Progenitor cell of endocrine pancreas (in vitro differentiated cells): Measurements from ENCODE around the gene IVL. TPM values are rescaled to one million over a fixed set of nuclear protein-coding genes. Genes with fewer than 3 reads are reported as not detected.

ENCODE experiments used
- DNase-seq: peaks from one replicate; pipeline ENCODE4 v3.0.0; 2021; ENCODE audit warnings: low spot score; ENCODE audit not compliant: unreplicated experiment
- H3K27ac Mint-ChIP-seq: 2 replicates; pipeline ENCODE4 v1.8.0; 2021; ENCODE audit warnings: mild to moderate bottlenecking, moderate library complexity, mixed read lengths
- H3K27me3 Mint-ChIP-seq: 2 replicates; pipeline ENCODE4 v1.8.0; 2021; ENCODE audit warnings: mixed read lengths
- H3K36me3 Mint-ChIP-seq: 2 replicates; pipeline ENCODE4 v1.8.0; 2022; ENCODE audit warnings: mixed read lengths; ENCODE audit not compliant: insufficient read depth
- H3K4me1 Mint-ChIP-seq: 2 replicates; pipeline ENCODE4 v1.8.0; 2021; ENCODE audit warnings: low read depth, mixed read lengths
- H3K4me3 Mint-ChIP-seq: 2 replicates; pipeline ENCODE4 v1.8.0; 2021; ENCODE audit warnings: low read depth, mild to moderate bottlenecking, moderate library complexity, mixed read lengths
- H3K9me3 Mint-ChIP-seq: 2 replicates; pipeline ENCODE4 v1.8.0; 2021; ENCODE audit warnings: low read depth, mixed read lengths
- CTCF ChIP-seq: fragments of 200-600 bp; sonication (generic); IDR thresholded peaks from one replicate; pipeline ENCODE4 v1.5.0; 2021; ENCODE audit warnings: antibody characterized with exemption, mild to moderate bottlenecking; ENCODE audit not compliant: unreplicated experiment
- total RNA-seq: library from RNA; stranded (reverse); gene quantifications from 2 replicates; pipeline ENCODE4 v1.2.1, GENCODE V29; 2021

Gene IVL
- total RNA-seq, 1 donor from 2014 or later: not detected

- no peaks in the 10 kb centered on the region for H3K27me3 Mint-ChIP-seq
- H3K4me1 Mint-ChIP-seq: peaks cover 2% of the 10 kb centered on the region
- H3K36me3 Mint-ChIP-seq: no peaks in the 10 kb centered on the region
- H3K9me3 Mint-ChIP-seq: peaks cover 27% of the 10 kb centered on the region
- H3K27ac Mint-ChIP-seq: no peak overlapping the region
- no peak for TF ChIP-seq CTCF
- no peak overlapping the region for H3K4me3 Mint-ChIP-seq
- no peak for DNase-seq
Measured at GRCh38 chr1:152946248-152946647, 37.9 kb downstream of the IVL start.

- Mint-ChIP-seq H3K27ac (no peak within 1 kb of the TSS), H3K36me3 (no peaks in the 10 kb centered on the region)
Measured at GRCh38 chr1:152946651-152947256, 38.4 kb downstream of the IVL start, which contains the start of gene SPRR5. Gene SPRR5 (plus strand): TSS chr1:152947206. CDS start chr1:152948555, 1,349 bp downstream.

GRCh38 chr1:152951711-152952110, 43.4 kb downstream of the IVL start:
- Mint-ChIP-seq H3K4me3 (no peak overlapping the region), H3K9me3 (peaks cover 25% of the 10 kb centered on the region), H3K27me3 (no peaks in the 10 kb centered on the region), H3K4me1 (peaks cover 2% of the 10 kb centered on the region), H3K36me3 (no peaks in the 10 kb centered on the region), H3K27ac (no peak overlapping the region)
- DNase-seq: no peak
- no peak for TF ChIP-seq CTCF

More at GRCh38 chr1:152946651-152947256, 38.4 kb downstream of the IVL start, which contains the start of gene SPRR5:
- H3K9me3 Mint-ChIP-seq: peaks cover 29% of the 10 kb centered on the region
- no peak for DNase-seq
- TF ChIP-seq CTCF: no peak
- H3K4me1 Mint-ChIP-seq: peaks cover 2% of the 10 kb centered on the region
- no peak within 1 kb of the TSS for H3K4me3 Mint-ChIP-seq
- H3K27me3 Mint-ChIP-seq: no peaks in the 10 kb centered on the region

- no peak for DNase-seq
Measured at GRCh38 chr1:152953761-152954160, 45.4 kb downstream of the IVL start.

GRCh38 chr1:152954436-152954835, 46.1 kb downstream of the IVL start:
- no peak for TF ChIP-seq CTCF
- Mint-ChIP-seq H3K27ac (no peak overlapping the region), H3K27me3 (no peaks in the 10 kb centered on the region), H3K4me1 (no peaks in the 10 kb centered on the region), H3K4me3 (no peak overlapping the region), H3K9me3 (peaks cover 23% of the 10 kb centered on the region), H3K36me3 (no peaks in the 10 kb centered on the region)
- DNase-seq: no peak

More at GRCh38 chr1:152953761-152954160, 45.4 kb downstream of the IVL start:
- Mint-ChIP-seq H3K27me3 (no peaks in the 10 kb centered on the region), H3K9me3 (peaks cover 23% of the 10 kb centered on the region), H3K4me3 (no peak overlapping the region), H3K4me1 (no peaks in the 10 kb centered on the region), H3K36me3 (no peaks in the 10 kb centered on the region), H3K27ac (no peak overlapping the region)
- no peak for TF ChIP-seq CTCF
